Medulla oblongata (tissue), 1 donor: ENCODE results near the gene CHRNB4.
"Not testable (repeated sequence)": the region's sequence is repeated elsewhere in the genome, so short reads cannot be mapped to it uniquely, and the experiment has no call there.

Source experiments
- DNase-seq: peaks from one replicate; pipeline ENCODE4 v3.0.0-alpha.2; 2015; ENCODE audit errors: extremely low spot score

The CHRNB4 gene

DNA sequence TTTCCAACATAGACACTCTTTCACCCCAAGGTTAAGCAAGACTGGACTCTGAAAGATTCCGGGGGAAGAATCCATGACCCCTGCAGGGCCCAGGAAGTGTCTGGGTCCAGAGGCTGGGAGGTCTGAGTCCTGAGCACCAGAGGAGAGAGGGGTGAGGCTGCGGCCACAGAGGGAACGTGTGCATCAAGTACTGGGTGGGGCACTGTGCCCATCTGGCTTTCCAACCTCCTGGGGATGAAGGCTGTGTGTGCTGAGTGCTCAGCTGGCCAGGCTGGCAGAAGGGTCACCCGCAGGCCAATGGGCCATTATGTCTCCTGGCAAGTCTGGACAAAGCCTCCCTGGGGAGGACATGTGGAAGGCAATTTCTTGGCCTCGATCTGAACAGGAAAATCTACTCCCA, 23.5 kb downstream of the CHRNB4 start:
- DNase-seq = no peak

DNA sequence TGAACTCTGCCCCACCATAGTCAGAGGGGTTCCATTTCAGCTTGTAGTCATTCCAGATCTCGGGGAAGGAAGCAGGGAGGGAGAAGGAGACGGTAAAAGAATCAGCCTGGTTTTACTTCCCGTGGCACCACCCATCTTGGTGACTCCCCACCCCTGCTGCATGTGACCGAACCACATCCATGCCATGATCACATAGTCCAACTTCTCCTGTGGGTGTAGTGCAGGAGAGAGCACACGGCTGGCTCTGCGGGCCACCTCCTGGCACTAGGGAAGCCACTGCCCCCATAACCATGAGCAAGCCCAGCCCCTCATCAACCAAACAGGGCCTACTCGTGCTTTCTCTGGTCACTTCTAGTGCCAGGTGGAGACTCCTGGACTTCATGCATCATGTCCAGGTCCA, 23.9 kb downstream of the CHRNB4 start:
- no peak for DNase-seq

DNA sequence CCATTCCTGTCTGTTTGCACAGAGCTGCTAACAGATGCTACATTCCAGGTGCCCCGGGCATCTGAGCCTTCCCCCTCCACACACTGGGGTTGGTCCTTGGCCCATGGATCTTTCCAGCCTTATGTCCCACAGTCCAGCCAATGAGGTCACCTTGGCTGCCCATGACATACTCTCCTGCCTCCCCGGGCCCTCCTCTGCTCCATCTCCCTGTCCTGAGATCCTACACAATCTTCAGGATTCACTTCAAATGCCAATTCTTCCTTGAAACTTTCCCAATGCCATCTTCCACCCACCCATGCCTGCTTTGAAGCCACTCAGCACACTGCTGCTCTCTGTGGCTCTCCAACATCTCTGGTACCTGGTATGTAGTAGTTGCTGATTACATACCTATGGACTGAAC, 24.5 kb downstream of the CHRNB4 start:
- DNase-seq = no peak

DNA sequence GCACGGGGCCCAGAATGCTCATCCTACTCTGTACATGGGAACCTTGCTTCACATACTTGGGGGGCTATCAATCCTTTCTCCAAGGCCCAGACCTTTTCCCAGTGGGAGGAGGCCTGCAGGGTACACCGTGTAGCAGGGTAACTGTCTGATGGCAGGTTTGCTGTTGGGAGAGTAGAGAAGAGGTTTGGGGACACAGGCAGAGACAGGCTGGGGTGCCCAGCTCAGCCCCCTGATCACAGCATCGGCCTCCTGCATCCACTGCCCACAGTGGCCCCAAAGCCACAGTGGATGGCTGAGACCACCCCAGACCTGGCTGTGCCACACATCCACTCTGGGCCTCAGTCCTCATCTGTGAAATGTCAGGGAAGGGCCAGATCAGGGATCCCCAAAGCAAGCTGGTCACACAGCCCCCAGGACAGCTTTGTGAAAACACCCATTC, 25.8 kb downstream of the CHRNB4 start:
- no peak for DNase-seq

DNA sequence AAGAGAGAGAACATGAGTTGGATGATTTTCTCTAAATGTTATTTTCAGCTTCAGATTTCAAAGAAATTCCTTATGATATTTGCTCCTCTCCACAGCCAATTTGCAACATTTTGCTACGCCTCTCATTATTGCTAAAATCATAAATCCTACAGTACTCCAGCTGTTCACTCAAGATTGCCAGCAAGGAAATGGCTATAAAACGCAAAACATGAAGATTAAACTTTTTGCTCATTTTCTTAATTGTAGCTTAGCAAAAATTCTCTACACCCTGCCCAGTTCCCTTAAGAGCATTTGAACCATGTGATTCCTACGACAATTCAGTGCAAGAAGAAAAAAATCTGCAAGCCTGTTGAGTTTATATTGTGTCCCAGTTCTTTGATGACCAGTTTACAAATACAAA, 27.0 kb downstream of the CHRNB4 start:
- DNase-seq = no peak

DNA sequence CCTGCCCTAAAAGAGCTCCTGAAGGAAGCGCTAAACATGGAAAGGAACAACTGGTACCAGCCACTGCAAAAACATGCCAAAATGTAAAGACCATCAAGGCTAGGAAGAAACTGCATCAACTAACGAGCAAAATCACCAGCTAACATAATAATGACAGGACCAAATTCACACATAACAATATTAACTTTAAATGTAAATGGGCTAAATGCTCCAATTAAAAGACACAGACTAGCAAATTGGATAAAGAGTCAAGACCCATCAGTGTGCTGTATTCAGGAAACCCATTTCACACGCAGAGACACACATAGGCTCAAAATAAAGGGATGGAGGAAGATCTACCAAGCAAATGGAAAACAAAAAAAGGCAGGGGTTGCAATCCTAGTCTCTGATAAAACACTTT, 31.5 kb downstream of the CHRNB4 start:
- DNase-seq = not testable (repeated sequence)

DNA sequence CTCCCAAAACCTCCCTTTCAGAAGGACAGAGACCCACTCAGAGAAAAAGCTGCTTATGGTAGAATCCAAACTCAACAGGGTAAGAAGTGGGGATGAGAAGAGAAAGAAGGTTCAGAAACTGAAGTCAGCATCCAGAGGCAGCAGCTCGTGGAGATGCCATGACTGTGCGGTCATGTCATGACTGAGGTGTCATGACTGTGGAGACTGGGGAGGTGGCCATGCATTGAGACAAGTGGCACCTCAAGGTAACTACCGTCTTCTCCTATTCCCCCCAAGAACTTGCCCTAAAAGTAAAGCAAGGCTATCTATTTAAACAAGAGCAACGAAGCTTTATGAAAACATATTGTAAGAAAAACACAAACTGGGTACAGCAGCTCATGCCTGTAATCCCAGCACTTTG, 35.3 kb downstream of the CHRNB4 start:
- no peak for DNase-seq

DNA sequence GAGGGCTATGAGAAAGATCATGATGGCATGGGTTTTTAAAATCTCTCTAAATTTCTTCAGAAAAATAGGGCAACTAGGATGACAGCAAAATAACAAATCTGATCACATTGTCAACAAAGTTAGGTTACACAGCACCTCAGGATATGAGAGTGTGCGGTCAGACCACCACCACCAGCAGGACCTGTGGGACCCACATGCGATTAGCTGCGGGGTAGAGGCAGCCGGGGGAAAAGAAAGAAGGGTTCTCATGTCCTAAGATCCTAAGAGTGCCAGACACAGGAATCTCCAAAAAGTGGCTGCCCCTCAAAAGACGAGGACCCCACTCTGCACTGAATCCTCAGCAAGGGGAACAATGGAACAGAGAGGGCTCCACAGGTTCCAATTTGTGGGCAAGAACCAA, 35.8 kb downstream of the CHRNB4 start:
- no peak for DNase-seq

DNA sequence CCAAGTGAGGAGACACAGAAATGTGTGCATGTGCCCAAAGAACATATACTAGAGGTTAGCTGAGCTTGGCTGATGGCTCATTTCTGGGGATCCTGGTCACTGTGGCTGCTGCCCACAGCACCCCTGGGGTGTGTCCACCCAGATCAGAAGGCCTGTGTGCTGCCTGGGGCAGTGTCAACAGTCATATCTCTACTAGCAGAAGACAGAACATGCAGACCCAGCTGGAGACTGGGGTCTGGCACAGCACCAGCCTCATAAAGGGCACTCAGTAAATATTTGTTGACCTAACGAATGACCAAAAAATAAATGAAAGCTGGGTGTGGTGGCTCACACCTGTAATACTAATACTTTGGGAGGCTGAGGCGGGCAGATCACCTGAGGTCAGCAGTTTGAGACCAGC, 36.6 kb downstream of the CHRNB4 start:
- no peak for DNase-seq

DNA sequence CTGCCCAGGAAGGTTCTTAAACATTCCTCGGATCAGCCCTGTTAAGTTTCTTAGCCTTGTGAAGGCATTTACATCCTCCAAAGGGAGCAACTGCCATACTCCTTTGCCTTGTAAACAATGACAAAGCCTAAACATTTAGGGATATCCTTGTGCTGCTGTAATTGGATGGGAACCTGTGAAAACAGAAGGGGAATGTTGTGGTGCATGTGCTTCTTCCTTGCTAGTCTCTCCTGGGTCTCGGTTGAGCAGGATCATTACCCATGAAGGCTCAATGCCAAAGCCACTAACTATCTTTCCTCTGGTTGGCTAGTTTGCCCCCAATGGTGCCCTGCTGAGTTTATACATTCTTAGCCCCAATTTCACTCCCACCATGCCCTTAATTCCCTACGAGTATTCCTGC, 37.5 kb downstream of the CHRNB4 start:
- no peak for DNase-seq

DNA sequence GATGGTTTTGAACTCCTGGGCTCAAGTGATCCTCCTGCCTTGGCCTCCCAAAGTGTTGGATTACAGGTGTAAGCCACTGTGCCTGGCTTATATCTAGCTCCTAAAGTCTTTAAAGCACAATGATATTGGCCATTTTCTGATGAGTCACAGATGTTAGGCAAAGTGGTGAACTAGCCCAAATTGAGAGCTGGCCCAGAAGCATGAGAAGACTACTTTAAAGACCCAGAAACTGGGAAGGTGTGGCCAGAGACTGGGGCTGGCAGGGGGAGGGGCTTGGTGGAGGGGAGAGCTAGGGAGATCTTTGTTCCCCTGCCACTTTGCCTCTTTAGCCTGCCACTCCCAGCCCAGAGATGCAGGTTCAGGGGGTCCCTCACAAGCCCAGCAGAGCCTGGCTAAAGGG, 41.8 kb downstream of the CHRNB4 start:
- no peak for DNase-seq

DNA sequence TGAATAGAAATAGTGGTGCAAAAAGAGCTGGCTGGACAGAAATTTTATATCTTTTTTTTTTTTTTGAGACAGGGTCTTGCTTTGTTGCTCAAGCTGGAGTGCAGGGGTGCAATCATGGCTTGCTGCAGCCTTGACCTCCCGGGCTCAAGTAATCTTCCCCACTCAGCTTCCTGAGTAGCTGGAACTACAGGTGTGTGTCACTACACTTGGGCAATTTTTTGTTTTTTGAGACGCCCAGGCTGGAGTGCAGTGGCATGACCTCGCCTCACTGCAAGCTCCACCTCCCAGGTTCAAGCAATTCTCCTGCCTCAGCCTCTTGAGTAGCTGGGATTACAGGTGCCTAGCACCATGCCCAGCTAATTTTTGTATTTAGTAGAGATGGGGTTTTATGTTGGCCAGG, 42.7 kb downstream of the CHRNB4 start:
- no peak for DNase-seq

DNA sequence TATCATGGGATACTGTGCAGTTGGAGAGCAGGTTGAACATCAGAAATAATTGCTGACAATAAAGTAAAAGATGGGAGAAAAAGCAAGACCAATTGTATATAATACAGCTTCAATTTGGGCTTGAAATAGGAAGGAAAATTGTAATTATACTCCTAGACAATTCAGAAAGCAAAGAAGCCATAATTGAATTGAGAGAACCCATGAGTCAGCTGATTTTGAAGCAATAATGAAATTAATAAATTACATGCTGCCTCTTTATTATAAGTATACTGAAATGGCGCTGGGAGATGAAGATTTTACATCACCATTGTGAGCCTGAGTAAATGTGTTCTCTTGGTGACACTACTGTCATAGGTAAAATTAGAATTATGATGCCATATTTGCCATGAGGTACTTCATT, 43.4 kb downstream of the CHRNB4 start:
- DNase-seq = no peak

DNA sequence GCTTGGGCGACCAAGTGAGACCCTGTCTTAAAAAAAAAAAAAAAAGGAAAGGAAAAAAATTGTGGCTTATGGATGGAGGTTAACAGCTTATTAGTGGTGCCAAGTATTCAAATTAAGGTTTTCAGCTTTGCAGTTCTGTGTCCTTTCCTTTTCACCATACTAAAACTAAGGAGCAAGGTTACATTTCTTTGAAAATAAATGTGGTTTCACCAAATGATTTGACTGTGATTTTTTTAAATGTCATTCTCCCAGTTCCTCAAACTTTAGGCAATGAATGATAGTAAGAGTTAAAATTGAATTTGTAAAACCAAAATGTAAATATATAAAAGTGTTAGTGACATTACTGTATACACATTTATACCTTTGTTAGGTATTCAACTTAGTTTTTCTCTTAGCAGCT, 66.1 kb downstream of the CHRNB4 start:
- DNase-seq = no peak
